SK-N-MC (cell line): ENCODE data around the gene FN3K.

Experiments
- EZH2 ChIP-seq: fragments of 200-600 bp; sonication (generic); IDR thresholded peaks from one replicate; pipeline ENCODE4 v1.6.1; 2017; ENCODE audit warnings: antibody characterized with exemption
- FOXP2 ChIP-seq: optimal IDR thresholded peaks from 2 replicates; pipeline ENCODE3; 2011; ENCODE audit warnings: mild to moderate bottlenecking, moderate library complexity; ENCODE audit not compliant: insufficient read depth; ENCODE audit errors: extremely low read length, control extremely low read depth
- POLR2AphosphoS5 ChIP-seq: IDR thresholded peaks from 2 replicates; pipeline ENCODE4 v1.6.1; 2012; ENCODE audit warnings: mild to moderate bottlenecking, low read depth, low read length, borderline replicate concordance

DNA sequence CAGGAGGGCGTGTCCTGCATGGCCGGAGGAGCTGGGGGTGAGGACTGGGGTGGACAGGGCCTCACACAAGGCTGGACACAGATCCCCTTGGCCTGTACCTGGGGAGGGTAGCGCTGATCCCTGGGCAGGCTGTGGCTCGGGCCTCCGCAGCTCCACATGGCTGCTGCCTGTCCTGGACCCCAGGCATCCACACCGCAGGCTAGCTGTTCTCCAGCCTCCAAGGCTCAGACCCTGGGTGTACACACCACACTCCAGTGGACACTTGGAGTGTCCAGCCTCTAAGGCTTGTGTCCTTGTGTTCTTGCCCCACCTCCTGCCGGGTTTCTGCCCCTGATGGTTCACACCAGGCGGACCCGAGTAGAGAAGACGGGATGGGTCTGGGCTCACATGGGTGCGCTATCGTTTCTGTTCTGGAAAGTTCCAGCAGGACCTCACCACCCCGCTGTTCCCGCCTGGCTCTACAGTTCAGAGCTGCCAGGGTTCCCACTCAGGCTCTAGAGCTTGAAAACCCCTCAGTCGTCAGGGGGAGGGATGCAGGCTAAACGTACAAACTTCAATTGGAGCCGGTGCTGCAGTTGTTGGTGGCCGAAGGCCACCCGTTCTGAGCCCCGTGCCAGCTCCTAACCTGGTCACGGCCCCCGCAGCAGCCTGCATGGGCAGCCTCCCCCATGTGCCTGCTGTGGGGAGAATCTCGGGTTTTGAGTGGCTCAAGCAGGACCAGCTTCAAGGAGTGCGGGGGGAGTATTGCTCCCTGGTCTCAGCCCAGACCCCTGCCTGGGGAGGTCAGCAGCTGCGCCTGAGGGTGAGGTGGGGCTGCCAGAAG, 25.5 kb upstream of the FN3K start:
- TF ChIP-seq POLR2AphosphoS5 (no peak), EZH2 (no peak), FOXP2 (no peak)
